Measurements from ENCODE around the gene TTC34. TPM values are rescaled to one million over a fixed set of nuclear protein-coding genes. Genes with fewer than 3 reads are reported as not detected.

TTC34 gene
- total RNA-seq, 1 donor = 0.36 TPM

DNA sequence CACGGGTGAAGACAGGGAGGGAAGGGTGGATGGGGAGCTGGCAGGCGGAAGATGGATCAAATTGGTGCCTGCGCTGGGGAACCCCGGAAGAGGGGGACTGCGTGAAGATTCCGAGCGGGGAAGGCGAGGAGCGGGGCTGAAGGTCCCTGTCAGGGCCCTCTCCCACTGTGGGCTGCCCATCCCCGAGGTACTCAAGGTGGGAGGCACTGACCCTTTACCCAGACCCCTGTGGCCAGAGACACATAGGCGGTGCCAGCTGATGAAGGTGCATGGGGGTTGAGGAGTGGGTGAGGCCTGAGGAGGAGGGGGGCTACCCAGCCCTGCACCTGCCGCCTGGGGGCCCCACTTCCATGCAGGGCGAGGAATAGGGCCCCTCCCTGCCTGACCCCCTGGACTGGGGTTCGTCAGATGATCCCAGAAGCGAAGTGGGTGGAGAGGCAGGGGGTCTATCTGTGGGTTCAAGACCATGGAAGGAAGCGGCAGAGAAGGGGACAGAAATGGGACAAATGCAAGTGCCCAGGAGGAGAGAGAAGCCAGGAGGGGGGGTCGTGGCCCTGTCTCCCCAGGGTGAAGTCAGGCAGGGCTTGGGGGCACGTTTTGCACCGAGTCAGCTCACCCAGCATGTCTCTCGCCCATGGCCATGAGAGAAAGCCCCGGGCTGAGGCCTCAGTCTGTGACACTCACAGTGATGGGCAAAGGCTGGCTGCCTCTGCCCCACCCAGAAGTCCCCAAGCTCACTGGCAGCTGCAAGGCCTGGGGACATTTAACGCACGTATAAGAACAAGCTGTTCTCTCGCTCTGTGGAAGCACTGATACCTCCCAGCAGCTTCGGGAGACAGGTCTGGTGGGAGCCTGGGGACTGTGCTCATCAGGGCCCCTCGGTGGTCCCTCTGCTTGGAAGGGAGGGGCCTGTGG lies 161.6 kb downstream of the TTC34 start:
- Histone ChIP-seq H3K4me3 (ENCODE audit: insufficient read depth, low read length) (no peak overlapping the region), H4K20me1 (ENCODE audit: insufficient read depth, low read length) (no peaks in the 10 kb centered on the region), H3K27ac (ENCODE audit: low read depth, low read length) (no peak overlapping the region), H3K27me3 (ENCODE audit: insufficient read depth, low read length) (no peaks in the 10 kb centered on the region), H3K4me1 (ENCODE audit: insufficient read depth, low read length) (peaks cover 6% of the 10 kb centered on the region), H3K9me3 (ENCODE audit: low read depth, low read length) (no peaks in the 10 kb centered on the region), H2AFZ (ENCODE audit: low read length) (no peak overlapping the region), H3K36me3 (ENCODE audit: insufficient read depth, low read length) (no peaks in the 10 kb centered on the region), H3K4me2 (ENCODE audit: insufficient read depth, low read length) (no peak overlapping the region), H3K79me2 (ENCODE audit: insufficient read depth, low read length) (peaks cover 8% of the 10 kb centered on the region)
- no peak for TF ChIP-seq CTCF (IDR thresholded peaks at IDR 0.05; ENCODE audit: extremely low read depth, low read depth, low read length)
- DNase-seq (ENCODE audit: insufficient read length, low spot score, missing footprints) = peak; percentile 74

DNA sequence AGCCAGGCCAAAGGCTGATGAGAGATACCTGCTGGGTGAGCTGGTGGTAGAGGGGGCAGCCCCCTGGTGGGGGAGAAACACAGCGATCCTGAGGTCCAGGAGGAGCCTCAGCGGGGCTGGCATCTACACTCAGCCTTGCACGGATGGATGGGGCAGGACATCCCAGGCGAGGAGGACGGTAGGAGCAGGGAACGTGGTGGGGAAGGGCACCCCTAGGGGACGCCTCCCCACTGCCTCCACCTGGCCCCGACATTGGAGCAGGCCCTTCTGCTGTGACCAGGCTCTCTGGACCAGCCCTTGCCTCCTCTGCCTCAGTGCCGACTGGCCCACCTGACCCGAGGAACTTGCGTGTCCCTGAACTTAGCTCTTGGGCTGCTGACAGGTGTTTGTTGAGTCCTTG lies 162.3 kb downstream of the TTC34 start:
- no peak for TF ChIP-seq CTCF (IDR thresholded peaks at IDR 0.05; ENCODE audit: extremely low read depth, low read depth, low read length)
- Histone ChIP-seq H4K20me1 (ENCODE audit: insufficient read depth, low read length) (no peaks in the 10 kb centered on the region), H3K27me3 (ENCODE audit: insufficient read depth, low read length) (no peaks in the 10 kb centered on the region), H3K27ac (ENCODE audit: low read depth, low read length) (no peak overlapping the region), H3K4me3 (ENCODE audit: insufficient read depth, low read length) (no peak overlapping the region), H3K79me2 (ENCODE audit: insufficient read depth, low read length) (peaks cover 8% of the 10 kb centered on the region), H3K4me2 (ENCODE audit: insufficient read depth, low read length) (no peak overlapping the region), H3K4me1 (ENCODE audit: insufficient read depth, low read length) (peaks cover 6% of the 10 kb centered on the region), H2AFZ (ENCODE audit: low read length) (no peak overlapping the region), H3K36me3 (ENCODE audit: insufficient read depth, low read length) (no peaks in the 10 kb centered on the region), H3K9me3 (ENCODE audit: low read depth, low read length) (no peaks in the 10 kb centered on the region)
- peak; percentile 81 for DNase-seq (ENCODE audit: insufficient read length, low spot score, missing footprints)

GRCh38 chr1:2638466-2639115 lies 162.9 kb downstream of the TTC34 start:
- H3K4me1 ChIP-seq (ENCODE audit: insufficient read depth, low read length) = peaks cover 6% of the 10 kb centered on the region
- H3K79me2 ChIP-seq (ENCODE audit: insufficient read depth, low read length) = peaks cover 8% of the 10 kb centered on the region
- H3K27me3 ChIP-seq (ENCODE audit: insufficient read depth, low read length) = no peaks in the 10 kb centered on the region
- no peaks in the 10 kb centered on the region for H3K36me3 ChIP-seq (ENCODE audit: insufficient read depth, low read length)
- DNase-seq (ENCODE audit: insufficient read length, low spot score, missing footprints) = peak; percentile 42
- no peak overlapping the region for H3K4me3 ChIP-seq (ENCODE audit: insufficient read depth, low read length)
- H3K27ac ChIP-seq (ENCODE audit: low read depth, low read length) = no peak overlapping the region
- no peak overlapping the region for H3K4me2 ChIP-seq (ENCODE audit: insufficient read depth, low read length)
- no peaks in the 10 kb centered on the region for H4K20me1 ChIP-seq (ENCODE audit: insufficient read depth, low read length)
- no peak for TF ChIP-seq CTCF (IDR thresholded peaks at IDR 0.05; ENCODE audit: extremely low read depth, low read depth, low read length)
- no peak overlapping the region for H2AFZ ChIP-seq (ENCODE audit: low read length)
- H3K9me3 ChIP-seq (ENCODE audit: low read depth, low read length) = no peaks in the 10 kb centered on the region

All from osteoblast (primary cell).